ENCODE results near the gene PLK2. TPM values are rescaled to one million over a fixed set of nuclear protein-coding genes. Genes with fewer than 3 reads are reported as not detected.
A peak's percentile ranks its signal among the peaks of the same experiment; 100 is the strongest.

Gene PLK2
- total and polyA plus RNA-seq, 9 of the 15 experiments (the other 6 are each of a cell fraction or from before 2014, with no cell fraction given), result 0.58 TPM; not detected in 8

DNA sequence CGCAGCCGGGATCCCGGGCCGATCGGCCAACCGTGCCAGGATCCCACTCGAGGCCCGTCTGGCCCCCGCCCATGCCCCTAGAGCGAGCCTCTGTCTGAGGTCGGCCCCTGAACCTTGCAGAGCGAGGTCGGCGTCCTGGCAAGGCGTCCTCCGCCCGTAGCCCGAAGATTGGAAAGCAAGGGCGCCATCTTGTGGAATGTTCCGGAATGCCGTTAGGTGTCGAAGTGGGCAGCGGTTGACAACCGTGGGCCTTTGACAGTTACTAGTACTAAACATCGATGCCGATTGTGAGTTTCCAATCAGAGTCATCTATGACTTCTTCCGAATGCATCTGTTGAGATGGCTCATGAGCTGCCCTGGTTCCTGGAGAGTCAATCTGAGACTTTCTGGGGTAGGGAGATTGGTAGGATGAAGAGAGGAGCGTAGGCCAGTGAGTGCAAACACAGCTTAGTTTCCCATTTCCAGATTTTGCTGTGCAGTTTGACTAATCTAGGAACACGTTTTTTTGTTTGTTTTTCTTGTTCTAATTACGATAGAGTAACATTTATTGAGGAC lies 923 bp upstream of the PLK2 start:
- TF ChIP-seq ZNF197 (CRISPR knock-in tag; IDR thresholded peaks at IDR 0.05; ENCODE audit: low read depth) (no peak), RAD21 (CRISPR knock-in tag; conservative IDR thresholded peaks at IDR 0.05 in 1 of 2, IDR thresholded peaks at IDR 0.05 in 1 of 2) (peak; percentile 52 to 79), MAZ (CRISPR knock-in tag; conservative IDR thresholded peaks at IDR 0.05 in 1 of 2, IDR thresholded peaks at IDR 0.05 in 1 of 2) (0 out of 4 replicates have a peak, but pooled peaks of 1 of the 2 experiments have one; percentile 17), SMC3 (conservative IDR thresholded peaks at IDR 0.05; ENCODE audit: insufficient read depth, low read depth, low read length) (peak; percentile 57)
- TF ChIP-seq, protein P1, sequence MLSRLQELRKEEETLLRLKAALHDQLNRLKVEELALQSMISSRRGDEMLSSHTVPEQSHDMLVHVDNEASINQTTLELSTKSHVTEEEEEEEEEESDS (CRISPR knock-in tag; IDR thresholded peaks at IDR 0.05), result no peak
- TF ChIP-seq, protein P2, sequence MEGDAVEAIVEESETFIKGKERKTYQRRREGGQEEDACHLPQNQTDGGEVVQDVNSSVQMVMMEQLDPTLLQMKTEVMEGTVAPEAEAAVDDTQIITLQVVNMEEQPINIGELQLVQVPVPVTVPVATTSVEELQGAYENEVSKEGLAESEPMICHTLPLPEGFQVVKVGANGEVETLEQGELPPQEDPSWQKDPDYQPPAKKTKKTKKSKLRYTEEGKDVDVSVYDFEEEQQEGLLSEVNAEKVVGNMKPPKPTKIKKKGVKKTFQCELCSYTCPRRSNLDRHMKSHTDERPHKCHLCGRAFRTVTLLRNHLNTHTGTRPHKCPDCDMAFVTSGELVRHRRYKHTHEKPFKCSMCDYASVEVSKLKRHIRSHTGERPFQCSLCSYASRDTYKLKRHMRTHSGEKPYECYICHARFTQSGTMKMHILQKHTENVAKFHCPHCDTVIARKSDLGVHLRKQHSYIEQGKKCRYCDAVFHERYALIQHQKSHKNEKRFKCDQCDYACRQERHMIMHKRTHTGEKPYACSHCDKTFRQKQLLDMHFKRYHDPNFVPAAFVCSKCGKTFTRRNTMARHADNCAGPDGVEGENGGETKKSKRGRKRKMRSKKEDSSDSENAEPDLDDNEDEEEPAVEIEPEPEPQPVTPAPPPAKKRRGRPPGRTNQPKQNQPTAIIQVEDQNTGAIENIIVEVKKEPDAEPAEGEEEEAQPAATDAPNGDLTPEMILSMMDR (IDR thresholded peaks at IDR 0.05 in 2 of 3, conservative IDR thresholded peaks at IDR 0.05 in 1 of 3; ENCODE audit: insufficient read depth in 2 of 3, low read depth in 1 of 3, low read length in 3 of 3), result peak; percentile 56 to 62 (median 60)
- TF ChIP-seq, protein P3, sequence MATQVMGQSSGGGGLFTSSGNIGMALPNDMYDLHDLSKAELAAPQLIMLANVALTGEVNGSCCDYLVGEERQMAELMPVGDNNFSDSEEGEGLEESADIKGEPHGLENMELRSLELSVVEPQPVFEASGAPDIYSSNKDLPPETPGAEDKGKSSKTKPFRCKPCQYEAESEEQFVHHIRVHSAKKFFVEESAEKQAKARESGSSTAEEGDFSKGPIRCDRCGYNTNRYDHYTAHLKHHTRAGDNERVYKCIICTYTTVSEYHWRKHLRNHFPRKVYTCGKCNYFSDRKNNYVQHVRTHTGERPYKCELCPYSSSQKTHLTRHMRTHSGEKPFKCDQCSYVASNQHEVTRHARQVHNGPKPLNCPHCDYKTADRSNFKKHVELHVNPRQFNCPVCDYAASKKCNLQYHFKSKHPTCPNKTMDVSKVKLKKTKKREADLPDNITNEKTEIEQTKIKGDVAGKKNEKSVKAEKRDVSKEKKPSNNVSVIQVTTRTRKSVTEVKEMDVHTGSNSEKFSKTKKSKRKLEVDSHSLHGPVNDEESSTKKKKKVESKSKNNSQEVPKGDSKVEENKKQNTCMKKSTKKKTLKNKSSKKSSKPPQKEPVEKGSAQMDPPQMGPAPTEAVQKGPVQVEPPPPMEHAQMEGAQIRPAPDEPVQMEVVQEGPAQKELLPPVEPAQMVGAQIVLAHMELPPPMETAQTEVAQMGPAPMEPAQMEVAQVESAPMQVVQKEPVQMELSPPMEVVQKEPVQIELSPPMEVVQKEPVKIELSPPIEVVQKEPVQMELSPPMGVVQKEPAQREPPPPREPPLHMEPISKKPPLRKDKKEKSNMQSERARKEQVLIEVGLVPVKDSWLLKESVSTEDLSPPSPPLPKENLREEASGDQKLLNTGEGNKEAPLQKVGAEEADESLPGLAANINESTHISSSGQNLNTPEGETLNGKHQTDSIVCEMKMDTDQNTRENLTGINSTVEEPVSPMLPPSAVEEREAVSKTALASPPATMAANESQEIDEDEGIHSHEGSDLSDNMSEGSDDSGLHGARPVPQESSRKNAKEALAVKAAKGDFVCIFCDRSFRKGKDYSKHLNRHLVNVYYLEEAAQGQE (IDR thresholded peaks at IDR 0.05; ENCODE audit: borderline replicate concordance), result peak; percentile 55; the same call in 1 of the 2 replicates
- TF ChIP-seq, protein P3 (CRISPR knock-in tag; IDR thresholded peaks at IDR 0.05; ENCODE audit: low read depth), result no peak
- H4K20me1 ChIP-seq (replicated peaks; ENCODE audit: control insufficient read depth, insufficient read depth, low read length), result no peaks in the 10 kb centered on the region
- ATAC-seq (peak; percentile 82), FAIRE-seq (peak; percentile 37), DNase-seq (ENCODE audit: extremely low read depth in 1 of 4, low spot score in 3 of 4) (peak; percentile 19 to 33 (median 23))
- H3K9me3 ChIP-seq (replicated peaks; ENCODE audit: control insufficient read depth, insufficient read depth, low read depth, low read length), result no peaks in the 10 kb centered on the region
- no peak overlapping the region for H3K27ac ChIP-seq (ENCODE audit: extremely low read depth, low read depth, low read length)
- no peak overlapping the region for H3K4me3 ChIP-seq
- CTCF ChIA-PET (ENCODE audit: low intra/inter-chr PET ratio), result interaction anchor here (0.7 to 4.7 kb wide), 4 partner anchors 681 to 1163 kb away, joined by 3 to 49 read pairs (median 4); no protein-coding TSS in a partner anchor
- in situ Hi-C loops (cut with MboI), result loop anchor here (10.0 to 25.0 kb wide), 3 partner anchors 674 to 1166 kb away; partner anchors contain the start of gene ACTBL2
- no TSS peak for BruUV-seq (replicated peaks)
- POLR2A ChIA-PET, result no interaction called here
- H2AFZ ChIP-seq (ENCODE audit: low read depth, low read length), result no peak overlapping the region
- no peak overlapping the region for H3K9ac ChIP-seq (ENCODE audit: insufficient read depth in 1 of 2, low read depth in 2 of 2, low read length in 2 of 2)
- H3K4me1 ChIP-seq (replicated peaks in 1 of 2; ENCODE audit: control insufficient read depth in 2 of 2, insufficient read depth in 2 of 2, low read length in 2 of 2), result peaks cover 0 to 12% of the 10 kb centered on the region in 2 experiments; a peak in 1 of 5 replicates
- no peaks in the 10 kb centered on the region for H3K79me2 ChIP-seq (ENCODE audit: control insufficient read depth, insufficient read depth, low read length)
- H3K4me2 ChIP-seq (ENCODE audit: insufficient read depth, low read length), result no peak overlapping the region
- WGBS (ENCODE audit: insufficient coverage, low coverage, missing lambda C conversion rate), result 31% methylated on average over 21 of the region's 30 CpGs
- H3K9me1 ChIP-seq (ENCODE audit: control insufficient read depth, insufficient read depth, low read length), result no peaks in the 10 kb centered on the region
- H3K36me3 ChIP-seq (ENCODE audit: control insufficient read depth, insufficient read depth, low read length), result no peaks in the 10 kb centered on the region
- H3K27me3 ChIP-seq (ENCODE audit: control insufficient read depth in 2 of 2, insufficient read depth in 2 of 2, low read length in 2 of 2), result no peaks in the 10 kb centered on the region
- intact Hi-C loops (cut with micrococcal nuclease), result no loop called here
